GM10847 (cell line): ENCODE data around the gene PARVG.

ENCODE experiments used
- POLR2A ChIP-seq: IDR thresholded peaks from 2 replicates; pipeline ENCODE4 v1.6.1; 2011; ENCODE audit not compliant: insufficient read length; ENCODE audit errors: extremely low read depth

Gene PARVG

DNA sequence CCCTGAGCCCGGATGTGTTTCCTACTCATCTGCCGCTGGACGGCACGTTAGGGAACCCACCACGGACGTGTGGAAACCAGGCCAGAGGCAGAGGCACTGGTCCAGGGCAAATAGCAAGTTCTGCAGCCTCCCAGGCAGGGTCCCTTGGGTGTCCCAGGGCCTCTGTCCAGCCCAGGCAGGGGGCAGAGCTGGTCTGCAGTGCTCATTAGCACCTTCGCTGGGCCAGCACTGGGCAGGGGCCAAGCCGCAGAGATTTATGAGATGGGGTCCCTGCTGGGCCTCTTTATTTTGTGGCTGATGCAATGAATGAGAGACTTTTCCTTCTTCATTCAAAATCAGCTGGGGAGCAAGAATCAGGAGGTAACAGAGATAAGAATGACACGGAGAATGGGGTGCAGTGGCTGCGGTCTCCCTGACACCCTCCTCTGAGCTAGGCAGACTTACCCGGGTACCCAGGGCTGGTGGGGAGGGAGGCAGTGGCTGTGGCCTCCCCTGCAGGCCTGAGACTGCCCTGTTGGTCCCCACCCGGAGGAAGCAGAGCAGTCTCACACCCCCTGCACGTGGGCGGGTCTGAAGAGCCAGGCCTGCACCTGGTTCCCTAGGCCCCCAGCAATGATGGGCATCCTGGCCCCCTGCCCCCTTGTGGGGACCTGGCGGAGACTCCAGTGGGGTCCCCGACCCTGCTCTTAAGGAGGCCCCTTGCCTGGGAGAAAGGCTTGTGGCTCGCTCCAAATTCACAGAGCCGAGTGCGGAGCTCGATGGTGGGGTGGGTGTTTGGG, 14.0 kb upstream of the PARVG start:
- no peak for TF ChIP-seq POLR2A

DNA sequence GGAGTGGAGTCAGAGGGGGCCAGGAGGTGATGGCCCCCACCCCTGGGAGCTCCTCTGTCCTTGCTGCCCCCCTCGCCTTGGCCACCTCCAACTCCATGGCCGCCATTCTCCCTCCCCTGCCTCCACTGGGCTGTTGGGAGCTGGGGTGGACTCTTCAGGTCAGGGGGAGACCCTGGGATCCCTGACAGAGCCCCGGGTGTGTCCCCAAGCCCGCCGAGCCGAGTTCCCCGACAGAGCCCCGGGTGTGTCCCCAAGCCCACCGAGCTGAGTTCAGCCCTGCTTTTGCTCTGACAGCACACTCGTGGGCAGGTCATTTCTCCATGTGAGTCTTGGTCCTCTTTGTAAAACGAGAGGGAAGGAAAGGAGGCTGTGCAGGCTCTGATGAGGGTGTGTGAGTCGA, 13.2 kb upstream of the PARVG start:
- TF ChIP-seq POLR2A, result no peak

DNA sequence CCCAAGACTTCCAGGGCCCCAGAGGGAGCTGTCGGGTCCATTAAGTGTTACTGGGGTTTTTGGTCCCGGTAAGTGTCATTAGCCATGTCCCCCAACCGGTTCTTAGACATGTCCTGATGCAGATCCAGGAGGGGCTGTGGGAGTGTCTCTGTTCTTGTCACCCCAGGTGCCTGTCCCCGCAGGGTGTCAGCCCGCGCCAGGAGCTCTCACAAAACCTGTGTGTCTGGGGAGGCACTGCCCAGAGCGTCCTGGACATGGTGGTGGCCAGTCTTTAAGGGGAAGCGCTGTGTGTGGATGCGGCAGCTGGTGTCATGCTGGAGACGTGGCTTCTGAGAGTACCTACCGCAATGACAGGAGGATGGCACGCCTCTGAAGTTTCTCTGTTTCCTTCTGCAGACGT, 12.5 kb upstream of the PARVG start:
- no peak for TF ChIP-seq POLR2A

DNA sequence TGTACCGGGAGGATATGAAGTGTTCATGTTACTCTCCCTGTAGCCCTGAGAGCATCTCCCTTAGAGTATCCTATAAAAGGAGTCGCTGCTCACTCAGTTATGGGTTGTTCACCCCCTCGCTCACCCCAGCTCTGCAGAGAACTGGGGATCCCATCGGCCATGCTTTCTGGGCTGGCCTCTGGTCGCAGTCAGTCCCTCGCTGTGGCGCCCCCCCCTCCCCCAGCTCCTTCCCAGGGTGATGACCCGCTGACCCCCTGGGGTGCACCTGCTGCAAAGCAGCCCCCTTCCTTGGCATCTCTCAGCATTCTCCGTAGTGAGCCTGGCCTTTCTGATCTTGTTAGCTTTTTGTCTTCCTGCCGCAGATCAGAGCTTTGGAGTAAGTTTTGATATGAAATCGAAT, 10.3 kb upstream of the PARVG start:
- no peak for TF ChIP-seq POLR2A

DNA sequence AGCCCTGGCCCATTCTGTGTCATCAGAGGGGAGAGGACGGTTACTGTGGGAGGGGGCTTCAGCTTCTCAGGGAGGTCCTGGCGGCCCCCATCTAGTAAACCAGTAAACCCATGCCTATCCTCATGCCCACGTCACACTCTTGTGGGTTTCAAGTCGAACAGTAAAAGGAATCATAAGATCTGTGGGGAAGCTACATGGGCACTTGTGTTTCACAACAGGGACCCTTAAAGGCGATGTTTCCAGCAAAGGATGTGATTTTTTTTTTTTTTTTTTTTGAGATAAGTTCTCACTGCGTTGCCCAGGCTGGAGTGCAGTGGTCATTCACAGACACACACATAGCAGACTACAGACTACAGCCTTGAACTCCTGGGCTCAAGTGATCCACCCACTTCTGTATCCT, 9.2 kb upstream of the PARVG start:
- no peak for TF ChIP-seq POLR2A

DNA sequence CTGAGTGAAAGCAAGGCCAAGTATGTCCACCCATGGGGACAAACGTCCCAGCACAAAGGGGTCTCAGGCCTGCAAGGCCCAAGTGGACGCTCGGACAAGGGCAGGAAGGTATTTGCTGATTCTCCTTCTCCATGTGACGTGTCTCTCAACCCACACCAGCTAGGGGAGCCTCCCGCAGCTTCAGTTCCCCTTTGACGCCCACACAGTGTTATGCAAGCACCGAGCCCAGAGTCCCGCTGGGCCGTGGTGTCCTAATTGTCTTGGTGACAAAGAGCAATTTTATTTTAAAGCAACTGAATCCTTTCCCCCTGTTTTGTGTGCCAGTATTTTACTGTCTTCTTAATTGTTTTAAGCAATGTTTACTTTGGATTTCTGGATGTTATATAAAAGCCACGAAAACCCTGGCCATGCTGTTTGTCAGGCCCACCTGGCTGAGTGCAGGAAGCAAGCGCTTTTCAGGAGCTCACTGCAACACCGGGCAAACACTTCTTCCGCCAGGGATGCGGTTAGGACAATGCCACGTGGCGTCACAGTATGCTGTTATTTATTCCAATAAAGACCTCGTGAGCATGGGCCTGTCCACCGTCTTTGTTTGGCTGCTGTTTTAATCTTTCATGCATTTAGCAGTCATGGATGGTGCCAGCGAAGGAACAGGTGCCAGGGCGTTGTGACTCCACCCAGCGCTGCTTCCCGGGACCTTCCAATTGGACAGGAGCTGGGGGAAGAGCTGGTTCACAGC, 8.2 kb upstream of the PARVG start:
- TF ChIP-seq POLR2A, result no peak

DNA sequence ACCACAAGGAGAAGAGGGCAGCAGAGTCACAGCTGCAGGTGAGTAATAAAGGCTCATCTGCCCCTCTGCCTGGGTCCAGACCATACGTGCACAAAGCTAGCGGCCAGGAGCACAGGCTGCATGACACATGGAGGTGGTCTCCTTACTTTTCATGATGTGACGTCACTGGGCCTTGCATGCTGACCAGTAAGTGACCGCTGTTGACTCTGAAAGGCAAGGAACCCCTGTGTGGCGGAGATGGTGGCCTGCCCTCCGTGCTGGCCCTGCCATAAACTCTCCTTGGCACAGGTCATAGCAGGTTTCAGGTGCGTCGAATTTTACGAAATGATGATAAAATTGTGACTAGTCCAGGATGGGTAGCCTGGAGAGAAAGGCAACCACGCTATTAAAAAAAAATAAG, 7.6 kb upstream of the PARVG start:
- no peak for TF ChIP-seq POLR2A

DNA sequence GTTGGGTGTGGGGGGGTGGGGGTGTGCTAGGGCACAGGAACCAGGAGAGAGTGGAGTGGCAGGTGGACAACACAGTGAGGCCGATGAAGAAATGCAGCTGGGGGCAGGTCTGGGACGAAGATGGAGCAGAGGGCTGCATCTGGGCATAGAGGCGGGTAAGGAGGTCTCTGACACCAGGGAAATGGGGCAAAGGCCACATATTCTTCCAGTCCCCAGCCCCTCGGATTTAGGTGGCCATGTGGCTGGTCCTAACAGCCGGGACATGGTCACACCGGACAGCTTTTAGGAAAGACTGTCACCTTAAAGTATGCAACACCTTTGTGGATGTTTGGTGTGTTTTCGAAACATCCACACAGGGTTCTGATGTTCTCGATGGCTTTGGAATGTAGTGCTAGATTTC, 5.0 kb upstream of the PARVG start:
- TF ChIP-seq POLR2A, result no peak

DNA sequence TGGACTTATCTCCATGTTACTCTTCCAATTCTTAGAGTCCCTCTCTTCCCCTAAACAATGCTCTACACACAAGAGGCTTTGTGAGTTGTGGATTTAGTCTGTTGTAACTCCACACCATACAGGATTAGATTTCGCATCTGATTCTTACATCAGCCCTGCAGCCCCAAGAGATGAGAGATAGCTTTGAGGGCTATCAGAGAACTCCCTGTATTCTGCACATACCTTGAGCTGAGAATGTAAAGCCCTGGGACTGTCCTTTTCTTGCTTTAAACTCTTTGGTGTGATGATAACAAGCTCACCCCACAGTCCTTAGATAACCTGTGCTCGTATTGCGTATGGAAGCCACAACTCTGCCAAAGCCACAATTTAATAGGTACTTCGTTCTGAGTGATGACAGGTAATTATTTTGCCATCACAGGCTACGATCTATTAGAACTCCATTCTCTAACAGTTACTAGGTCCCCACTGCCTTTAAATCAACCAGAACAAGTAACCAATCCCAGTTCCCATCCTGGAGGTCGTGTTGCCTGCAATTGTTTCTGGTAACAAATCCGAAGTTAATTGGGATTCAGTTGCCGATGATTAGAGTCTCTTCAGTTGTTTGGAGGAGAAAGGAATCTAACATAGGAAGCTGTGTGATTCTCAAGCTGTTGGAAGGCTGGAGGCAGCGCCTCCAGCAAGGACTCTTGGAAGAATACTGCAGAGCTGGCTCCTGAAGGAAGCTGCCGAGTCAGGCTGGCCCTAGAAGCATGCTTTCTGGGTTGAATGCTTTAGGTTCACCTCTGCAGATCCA, 1.3 kb upstream of the PARVG start:
- no peak for TF ChIP-seq POLR2A

DNA sequence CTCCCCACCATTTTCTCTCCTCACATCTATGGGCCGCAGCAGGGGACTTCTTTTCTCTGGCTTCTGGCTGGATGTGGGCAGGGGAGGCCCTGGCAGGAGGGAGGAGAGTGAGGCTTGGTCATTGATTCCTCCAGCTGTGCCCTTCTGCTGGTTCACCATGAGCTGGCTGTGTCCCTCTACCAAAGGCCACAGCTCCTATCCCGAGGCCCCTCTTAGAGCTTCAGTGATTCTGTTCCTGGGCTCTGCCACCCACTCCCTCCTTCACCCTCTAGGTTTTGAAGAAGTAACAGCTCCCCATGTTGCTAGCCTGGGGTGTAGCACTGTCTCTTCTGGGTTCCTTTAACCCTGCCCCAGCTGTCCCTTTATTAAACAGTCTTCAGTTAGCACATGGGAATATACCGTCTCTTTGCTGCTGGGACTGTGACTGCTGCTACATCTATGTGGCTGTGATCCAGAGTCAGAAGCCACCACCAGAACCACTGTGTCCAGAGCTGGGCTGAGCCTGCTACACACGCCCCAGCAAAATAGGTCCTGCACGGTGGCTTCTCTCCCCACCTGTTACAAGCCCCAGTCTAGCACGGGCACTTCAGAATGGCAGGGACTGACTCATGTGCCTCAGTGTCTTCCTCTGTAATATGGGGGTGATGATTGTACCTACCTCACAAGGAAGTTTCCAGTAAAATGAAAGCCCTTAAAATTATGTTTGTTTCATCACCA, 578 bp upstream of the PARVG start:
- TF ChIP-seq POLR2A, result no peak

DNA sequence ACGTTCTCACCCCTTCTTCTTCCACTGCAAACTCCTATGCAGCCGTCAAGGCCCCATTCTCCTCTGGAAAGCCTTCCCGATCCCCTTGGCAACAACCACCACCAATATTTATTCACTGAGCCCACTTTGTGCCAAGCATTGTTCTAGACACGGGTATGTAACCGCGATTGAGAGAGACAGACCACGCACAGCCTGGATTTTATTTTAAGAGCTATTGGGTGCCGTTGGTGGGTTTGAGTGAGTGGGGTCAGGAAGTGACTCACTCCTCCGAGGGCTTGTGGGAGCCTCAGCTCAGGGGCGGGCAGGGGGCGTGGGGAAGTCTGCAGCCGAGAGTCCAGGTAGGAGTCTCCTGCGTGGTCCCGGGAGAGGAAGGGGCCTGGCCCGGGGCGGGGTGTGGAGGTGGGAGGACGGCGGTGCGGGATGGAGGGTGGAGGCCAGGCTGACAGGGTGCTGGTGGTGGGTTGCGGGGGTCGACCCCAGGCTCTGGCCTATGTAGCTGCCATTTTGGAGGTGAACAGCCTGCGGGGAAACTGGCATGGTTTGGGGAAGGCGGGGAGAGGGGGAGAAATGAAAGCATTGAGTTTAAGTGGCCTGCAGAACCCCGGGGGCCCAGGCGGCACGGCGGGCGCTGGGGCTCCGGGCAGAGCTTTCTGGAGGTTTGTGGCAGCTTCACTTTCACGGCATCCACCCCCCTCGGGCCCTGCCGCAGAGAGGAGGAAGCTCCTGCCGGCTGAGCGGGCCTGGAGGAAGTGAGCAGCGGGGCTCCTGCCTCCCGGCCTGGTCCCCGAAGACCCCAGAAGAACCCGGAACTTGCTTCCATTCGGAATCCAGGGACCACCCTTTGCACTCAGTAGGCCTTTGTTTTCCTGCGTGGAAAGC, 547 bp downstream of the PARVG start:
- no peak for TF ChIP-seq POLR2A

DNA sequence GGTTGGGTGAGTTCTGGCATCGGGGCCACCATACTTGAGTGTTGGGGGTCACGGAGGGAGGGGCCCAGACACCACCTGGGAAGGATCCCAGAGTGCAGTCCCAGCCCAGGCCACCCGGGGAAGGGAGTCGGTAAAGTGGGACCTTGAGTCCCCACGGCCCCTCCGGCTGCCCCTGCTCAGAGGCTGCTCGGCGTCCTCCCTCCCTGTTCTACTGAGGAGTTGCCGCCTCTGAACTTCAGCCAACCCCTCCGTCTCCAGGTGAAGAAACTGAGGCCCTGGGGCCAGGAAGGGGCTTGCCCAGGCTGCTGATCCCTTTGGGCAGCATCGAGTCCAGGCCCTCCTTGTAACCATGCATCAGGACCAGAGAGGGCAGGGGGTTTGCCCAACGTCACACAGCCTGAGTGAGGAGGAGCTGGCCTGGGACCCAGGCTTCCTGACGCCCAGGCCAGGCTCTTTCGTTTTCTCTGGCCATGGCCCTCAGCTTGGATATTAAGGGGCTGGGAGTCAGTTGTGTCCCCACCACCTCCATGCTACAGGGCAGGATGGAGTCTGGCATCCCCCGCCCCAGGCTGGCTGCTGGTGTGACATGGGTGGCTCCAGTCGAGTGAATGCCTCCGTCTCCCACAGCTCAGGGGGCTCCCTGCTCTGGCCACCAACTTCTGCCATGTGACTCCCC, 1.3 kb downstream of the PARVG start:
- TF ChIP-seq POLR2A, result no peak

DNA sequence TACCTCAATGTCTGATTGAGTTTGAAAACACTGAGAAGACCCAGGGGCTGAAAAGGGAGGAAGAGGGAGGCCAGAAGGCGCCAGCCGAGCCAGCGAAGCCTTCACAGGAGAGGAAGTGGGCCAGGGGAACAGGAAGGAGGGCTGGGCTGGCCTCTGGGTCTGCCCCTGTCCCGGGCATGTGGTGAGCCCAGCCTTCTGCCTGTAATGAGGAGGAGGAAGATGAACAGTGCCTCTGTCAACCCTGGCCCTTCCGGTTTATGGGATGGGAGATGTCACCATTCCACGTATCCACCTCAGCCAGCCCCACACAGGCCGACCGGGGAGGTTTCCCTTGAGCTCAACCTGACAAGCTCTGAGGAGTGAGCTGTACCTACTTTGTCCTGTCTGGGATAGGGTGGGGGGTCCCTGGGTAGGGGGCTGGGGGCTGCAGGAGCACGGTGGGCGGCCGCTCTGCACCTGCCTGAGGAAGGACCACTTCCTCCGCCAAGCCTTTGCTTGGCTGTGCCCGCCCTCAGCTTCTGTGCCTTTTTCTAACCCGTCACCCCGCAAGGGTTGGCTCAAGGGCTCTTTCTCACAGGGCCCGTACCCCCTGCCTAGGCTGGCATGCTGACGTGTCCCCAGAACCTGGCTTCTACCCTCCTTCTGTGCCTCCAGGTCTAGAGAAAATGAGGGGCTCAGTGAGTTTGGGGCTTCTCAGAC, 2.0 kb downstream of the PARVG start:
- peak; percentile 43 for TF ChIP-seq POLR2A
